GM12891 (cell line): ENCODE data around the gene OTUD5. TPM values are rescaled to one million over a fixed set of nuclear protein-coding genes. Genes with fewer than 3 reads are reported as not detected.

Experiments used
- DNase-seq: peaks from one replicate; pipeline ENCODE4 v3.0.0; 2011; ENCODE audit warnings: low spot score; ENCODE audit not compliant: insufficient read length
- FAIRE-seq: peaks from 2 replicates; lab custom pipeline; 2011; peaks lifted over from hg19 to GRCh38; lab: Jason Lieb, UNC
- PAX5 ChIP-seq: IDR thresholded peaks from 2 replicates; pipeline ENCODE4 v1.6.1; 2011; ENCODE audit warnings: low read length, moderate library complexity, mild to moderate bottlenecking; ENCODE audit not compliant: insufficient read depth, severe bottlenecking
- POLR2A ChIP-seq: IDR thresholded peaks from 2 replicates; pipeline ENCODE4 v1.6.1; 2011; ENCODE audit warnings: low read depth, low read length, control low read depth
- POLR2AphosphoS5 ChIP-seq: IDR thresholded peaks from 2 replicates; pipeline ENCODE4 v1.6.1; 2011; ENCODE audit warnings: low read depth, low read length, control low read depth
- POU2F2 ChIP-seq: IDR thresholded peaks from 2 replicates; pipeline ENCODE4 v1.6.1; 2011; ENCODE audit warnings: low read depth, mild to moderate bottlenecking, control low read depth, low read length, moderate library complexity
- SPI1 ChIP-seq: IDR thresholded peaks from 2 replicates; pipeline ENCODE4 v1.6.1; 2011; ENCODE audit warnings: low read depth, low read length, control low read depth
- TAF1 ChIP-seq: IDR thresholded peaks from 2 replicates; pipeline ENCODE4 v1.6.1; 2011; ENCODE audit warnings: low read depth, low read length, control low read depth
- polyA plus RNA-seq: library from polyadenylated mRNA; unstranded; fragments of >200 nt; gene quantifications from one replicate; pipeline ENCODE4 v1.2.1, GENCODE V29; 2012; ENCODE audit warnings: low read depth, missing spikeins, inconsistent platforms; ENCODE audit not compliant: missing spikeins

The OTUD5 gene
- 51.3 TPM for polyA plus RNA-seq

- DNase-seq (peak; percentile 68), FAIRE-seq (no peak)
- TF ChIP-seq POLR2A (no peak), TAF1 (no peak), POLR2AphosphoS5 (no peak), SPI1 (no peak)
Observed at GRCh38 chrX:48957477-48957826, at the start of gene OTUD5. OTUD5 (minus strand) TSS chrX:48957607; CDS start chrX:48957570, 37 bp downstream.

- no peak for FAIRE-seq
- no peak for DNase-seq
- TF ChIP-seq POLR2AphosphoS5 (no peak), SPI1 (no peak), POLR2A (no peak), PAX5 (no peak), POU2F2 (no peak), TAF1 (no peak)
Observed at GRCh38 chrX:49003696-49004095, 46.3 kb upstream of the OTUD5 start.

- FAIRE-seq = peak; percentile 96
- TF ChIP-seq TAF1 (peak; percentile 98), POLR2A (peak; percentile 83), SPI1 (no peak), POLR2AphosphoS5 (peak; percentile 82), POU2F2 (peak; percentile 51; the same call in 1 of the 2 replicates), PAX5 (no peak)
- DNase-seq = peak; percentile 42
Observed at GRCh38 chrX:49002091-49002935, 44.9 kb upstream of the OTUD5 start, which contains the start of gene GRIPAP1. GRIPAP1 (minus strand) TSS chrX:49002264; CDS start chrX:49002229, 35 bp downstream.

GRCh38 chrX:49001521-49002090 is 44.2 kb upstream of the OTUD5 start:
- FAIRE-seq = peak; percentile 9
- no peak for TF ChIP-seq POLR2A
- no peak for TF ChIP-seq POU2F2
- no peak for TF ChIP-seq PAX5
- TF ChIP-seq SPI1 = peak; percentile 36; the same call in 1 of the 2 replicates
- TF ChIP-seq POLR2AphosphoS5 = no peak
- no peak for DNase-seq

- FAIRE-seq = no peak
- DNase-seq = no peak
- TF ChIP-seq PAX5 = no peak
- TF ChIP-seq POLR2A = no peak
- TF ChIP-seq POLR2AphosphoS5 = no peak
- TF ChIP-seq SPI1 = no peak
- no peak for TF ChIP-seq POU2F2
- no peak for TF ChIP-seq TAF1
Observed at GRCh38 chrX:49000636-49001035, 43.2 kb upstream of the OTUD5 start.

GRCh38 chrX:48999030-48999429 is 41.6 kb upstream of the OTUD5 start:
- no peak for DNase-seq
- TF ChIP-seq POLR2AphosphoS5 (no peak), TAF1 (no peak), POU2F2 (no peak), PAX5 (no peak), POLR2A (no peak), SPI1 (no peak)
- peak; percentile 58 for FAIRE-seq

- no peak for FAIRE-seq
- no peak for TF ChIP-seq SPI1
- no peak for TF ChIP-seq POLR2AphosphoS5
- TF ChIP-seq PAX5 = no peak
- no peak for TF ChIP-seq POLR2A
- TF ChIP-seq POU2F2 = no peak
- TF ChIP-seq TAF1 = no peak
- DNase-seq = no peak
Observed at GRCh38 chrX:48998391-48998790, 41.0 kb upstream of the OTUD5 start.

GRCh38 chrX:48997865-48998264 is 40.5 kb upstream of the OTUD5 start:
- TF ChIP-seq POLR2AphosphoS5 (no peak), POU2F2 (no peak), POLR2A (no peak), PAX5 (no peak), SPI1 (no peak), TAF1 (no peak)
- FAIRE-seq (peak; percentile 5), DNase-seq (no peak)

- FAIRE-seq (no peak), DNase-seq (no peak)
- TF ChIP-seq POLR2AphosphoS5 (no peak), SPI1 (no peak), TAF1 (no peak), POLR2A (no peak), PAX5 (no peak), POU2F2 (no peak)
Observed at GRCh38 chrX:48997455-48997854, 40.0 kb upstream of the OTUD5 start.
